Activated T-cell treated with anti-CD3 and anti-CD28 coated beads, Interleukin-2, amount 50 U/mL, for 1 hour (primary cell): Measurements from ENCODE around the gene MFAP1.
"Not testable (repeated sequence)": the region's sequence is repeated elsewhere in the genome, so short reads cannot be mapped to it uniquely, and the experiment has no call there.

Source experiments
- DNase-seq: peaks from one replicate; pipeline ENCODE4 v3.0.0-alpha.2; 2020

MFAP1 gene

GRCh38 chr15:43815064-43815463 lies 9.4 kb downstream of the MFAP1 start:
- DNase-seq, result not testable (repeated sequence)

GRCh38 chr15:43808960-43809678 lies 15.4 kb downstream of the MFAP1 start:
- no peak for DNase-seq

GRCh38 chr15:43808435-43808950 lies 16.0 kb downstream of the MFAP1 start:
- DNase-seq, result no peak

DNA sequence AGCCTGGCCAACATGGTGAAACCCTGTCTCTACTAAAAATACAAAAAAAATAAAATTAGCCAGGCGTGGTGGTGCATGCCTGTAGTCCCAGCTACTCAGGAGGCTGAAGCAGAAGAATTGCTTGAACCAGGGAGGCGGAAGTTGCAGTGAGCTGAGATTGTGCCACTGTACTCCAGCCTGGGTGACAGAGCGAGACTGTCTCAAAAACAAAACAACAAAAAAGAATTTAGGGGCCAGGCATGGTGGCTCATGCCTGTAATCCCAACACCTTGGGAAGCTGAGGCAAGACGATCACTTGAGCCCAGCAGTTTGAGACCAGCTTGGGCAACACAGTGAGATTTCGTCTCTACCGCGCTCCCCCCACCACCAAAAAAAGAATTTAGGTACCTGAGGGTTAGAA lies 21.8 kb downstream of the MFAP1 start:
- not testable (repeated sequence) for DNase-seq

DNA sequence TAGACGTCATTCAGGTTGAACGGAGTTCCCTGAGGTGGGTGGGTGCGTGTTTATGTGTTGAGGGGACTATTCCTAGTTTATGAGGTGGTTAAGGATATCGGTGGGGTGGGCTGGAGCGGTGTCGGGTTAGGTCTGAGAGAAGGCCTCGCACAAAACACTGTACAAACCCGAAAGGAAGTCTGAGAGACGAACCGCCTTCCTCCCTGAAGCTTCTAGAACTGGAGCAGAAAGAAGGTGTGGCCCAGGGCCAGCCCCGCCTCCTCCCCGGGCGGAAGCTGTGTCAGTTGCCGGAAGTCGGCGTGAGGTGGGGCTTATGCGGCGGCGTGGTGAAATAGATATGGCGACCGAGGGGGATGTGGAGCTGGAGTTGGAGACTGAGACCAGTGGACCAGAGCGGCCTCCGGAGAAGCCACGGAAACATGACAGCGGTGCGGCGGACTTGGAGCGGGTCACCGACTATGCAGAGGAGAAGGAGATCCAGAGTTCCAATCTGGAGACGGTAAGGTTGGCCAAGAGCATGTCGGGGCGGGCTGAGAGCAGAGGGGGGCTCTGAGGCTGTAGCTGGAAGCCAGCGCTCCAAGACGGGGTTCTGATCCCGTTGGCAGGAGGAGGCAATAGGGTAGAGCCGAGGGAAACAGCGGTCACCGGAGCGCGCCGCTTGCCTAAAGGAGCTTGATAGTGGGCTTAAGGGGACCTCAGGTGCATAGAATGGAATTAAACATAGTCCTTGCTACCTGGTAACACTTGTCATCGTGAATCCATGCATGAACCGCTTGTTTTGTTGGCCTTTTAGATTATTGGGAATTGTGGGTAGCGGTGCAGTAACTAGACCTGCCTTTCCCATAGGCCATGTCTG lies 24.0 kb downstream of the MFAP1 start, which contains the start of gene HYPK:
TSS of gene HYPK (plus strand) at position 314 of the 856 bp plus-strand sequence. CDS start at position 338, 24 bp downstream.
- peak; percentile 93 for DNase-seq

- DNase-seq, result no peak
Measured at GRCh38 chr15:43799945-43800285, 24.6 kb downstream of the MFAP1 start, which contains the start of gene SERINC4. Gene SERINC4, minus strand, starts transcription at chr15:43800220. Its CDS starts 234 bp downstream, at chr15:43799986.

- DNase-seq, result no peak
Measured at GRCh38 chr15:43799209-43799944, 25.1 kb downstream of the MFAP1 start.

DNA sequence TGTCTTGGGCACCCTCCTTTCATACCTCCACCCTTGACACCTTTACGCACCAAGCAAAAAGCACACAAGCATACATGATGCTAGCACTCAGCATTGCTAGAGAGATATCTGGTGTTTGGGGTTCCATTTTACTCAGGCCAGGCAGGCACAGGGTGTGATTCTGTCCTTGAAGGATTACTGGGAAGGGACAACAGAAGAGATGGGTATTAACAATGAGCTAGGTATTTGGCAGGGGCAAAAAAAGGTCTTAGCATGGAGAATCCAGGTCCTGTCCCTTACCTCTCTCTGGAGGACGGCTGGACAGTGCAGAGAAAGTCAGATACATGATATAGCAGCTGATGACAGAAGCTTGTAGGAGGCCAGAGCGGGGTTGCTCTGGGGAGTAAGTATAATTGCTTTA lies 27.9 kb downstream of the MFAP1 start:
- DNase-seq, result no peak

GRCh38 chr15:43795997-43796396 lies 28.5 kb downstream of the MFAP1 start:
- DNase-seq, result no peak

- no peak for DNase-seq
Measured at GRCh38 chr15:43795197-43795596, 29.3 kb downstream of the MFAP1 start.

GRCh38 chr15:43794269-43795037 lies 30.0 kb downstream of the MFAP1 start:
- no peak for DNase-seq

DNA sequence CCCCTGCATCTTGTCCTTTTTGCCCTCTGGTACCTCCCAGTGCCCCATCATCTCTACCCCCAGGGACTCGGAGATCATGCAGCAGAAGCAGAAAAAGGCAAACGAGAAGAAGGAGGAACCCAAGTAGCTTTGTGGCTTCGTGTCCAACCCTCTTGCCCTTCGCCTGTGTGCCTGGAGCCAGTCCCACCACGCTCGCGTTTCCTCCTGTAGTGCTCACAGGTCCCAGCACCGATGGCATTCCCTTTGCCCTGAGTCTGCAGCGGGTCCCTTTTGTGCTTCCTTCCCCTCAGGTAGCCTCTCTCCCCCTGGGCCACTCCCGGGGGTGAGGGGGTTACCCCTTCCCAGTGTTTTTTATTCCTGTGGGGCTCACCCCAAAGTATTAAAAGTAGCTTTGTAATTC lies 30.8 kb downstream of the MFAP1 start:
- DNase-seq, result no peak

DNA sequence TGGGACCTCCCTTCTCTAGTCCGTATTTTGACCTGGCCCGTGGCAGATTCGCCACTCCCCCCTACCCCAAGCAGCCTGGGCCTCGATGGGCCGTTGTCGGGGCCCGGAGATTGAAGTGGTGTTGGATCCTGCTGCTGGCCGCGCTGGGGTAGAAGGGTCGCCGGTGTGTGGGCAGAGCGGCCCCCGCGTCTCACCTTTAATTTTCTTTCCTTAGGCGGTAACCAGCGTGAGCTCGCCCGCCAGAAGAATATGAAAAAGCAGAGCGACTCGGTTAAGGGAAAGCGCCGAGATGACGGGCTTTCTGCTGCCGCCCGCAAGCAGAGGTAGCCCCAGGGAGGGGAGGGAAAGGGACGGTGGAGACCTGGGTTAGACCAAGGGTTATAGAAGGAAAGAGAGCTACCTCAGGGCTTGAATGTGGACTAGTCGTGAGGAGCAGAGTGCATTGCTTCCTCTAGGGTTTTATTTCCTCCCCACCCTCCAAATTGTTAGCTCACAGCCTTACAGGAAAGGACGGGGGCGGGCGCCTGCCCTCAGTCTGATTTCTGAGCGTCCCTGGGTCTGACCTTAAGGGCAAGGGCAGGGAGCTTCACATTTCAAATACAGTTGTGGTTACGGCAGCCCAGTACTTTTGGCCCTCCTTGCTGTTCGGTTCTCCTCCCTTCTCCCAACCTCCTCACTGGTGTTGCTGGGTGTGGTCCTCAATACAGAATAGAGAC lies 31.6 kb downstream of the MFAP1 start:
- peak; percentile 31 for DNase-seq

- peak; percentile 99 for DNase-seq
Measured at GRCh38 chr15:43791993-43792760, 32.3 kb downstream of the MFAP1 start, which contains the start of gene SERF2. Gene SERF2, plus strand, starts transcription at chr15:43792320. Its CDS starts 57 bp downstream, at chr15:43792377.

DNA sequence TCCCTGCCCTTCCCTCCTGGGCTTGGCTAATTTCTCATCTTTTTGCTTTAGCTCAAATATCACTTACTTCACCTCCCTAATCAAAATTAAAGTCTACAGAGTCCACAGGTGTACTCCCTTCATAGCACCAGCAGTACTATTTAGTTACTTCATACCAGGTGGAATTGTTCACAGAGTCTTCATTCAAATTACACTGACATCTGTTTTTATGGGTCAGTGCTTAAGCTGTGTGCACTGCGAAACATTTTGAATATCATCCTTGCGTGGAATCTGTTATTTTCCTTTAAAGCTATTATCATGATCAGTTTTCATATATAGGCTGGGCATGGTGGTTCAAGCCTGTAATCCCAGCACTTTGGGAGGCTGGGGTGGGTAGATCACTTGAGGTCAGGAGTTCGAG lies 35.1 kb downstream of the MFAP1 start:
- no peak for DNase-seq

GRCh38 chr15:43779016-43779415 lies 45.5 kb downstream of the MFAP1 start:
- no peak for DNase-seq

DNA sequence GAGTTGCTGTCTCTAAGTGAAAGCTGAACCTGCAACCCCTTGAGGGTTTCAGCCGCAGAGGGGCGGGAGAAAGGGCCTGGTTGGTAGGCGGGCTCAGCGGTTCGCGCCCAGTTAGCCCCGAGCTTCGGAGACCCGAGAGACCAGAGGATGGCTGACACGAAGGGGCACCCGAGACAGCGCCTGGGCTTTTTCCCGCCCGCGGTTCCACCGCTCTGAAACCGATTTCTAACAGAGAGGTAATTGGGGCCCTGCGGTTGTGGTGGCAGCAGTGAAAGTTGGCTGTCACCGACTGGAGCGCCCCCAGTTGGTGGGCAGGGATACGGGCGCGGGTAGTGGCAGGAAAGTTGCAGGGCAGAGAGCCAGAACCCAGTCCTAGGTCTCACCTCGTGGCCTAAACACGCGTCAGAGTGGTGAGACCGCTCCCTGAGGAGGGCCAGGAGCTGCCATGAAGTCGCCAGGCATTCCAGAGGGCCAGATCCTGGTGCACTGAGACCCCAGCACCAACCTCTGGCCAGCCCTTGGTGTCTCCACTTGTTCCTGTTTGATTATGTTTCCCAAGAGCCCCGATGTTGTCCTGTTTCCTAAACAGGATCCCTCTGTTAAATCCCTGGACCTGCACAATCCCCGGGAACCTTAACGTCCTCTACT lies 47.1 kb downstream of the MFAP1 start:
- DNase-seq, result peak; percentile 85

- DNase-seq, result peak; percentile 81
Measured at GRCh38 chr15:43776718-43777266, 47.7 kb downstream of the MFAP1 start, which contains the start of gene ELL3. Gene ELL3, minus strand, starts transcription at chr15:43776966. Its CDS starts 65 bp downstream, at chr15:43776901.

- DNase-seq, result peak; percentile 33
Measured at GRCh38 chr15:43776101-43776717, 48.3 kb downstream of the MFAP1 start.
